A549 (cell line): ENCODE results near the gene EPN2. TPM values are rescaled to one million over a fixed set of nuclear protein-coding genes. Genes with fewer than 3 reads are reported as not detected.

Experiments used
- ATAC-seq, 2 experiments: fragments of 200-7000 bp in 1 of 2; fragments of >200 bp in 1 of 2; cut with Nextera tagmentation in 1 of 2; cut with Tn5 transposase in 1 of 2; 3 replicates each; pipeline versions ENCODE4 v1.8.0 to v1.9.1; 2018 to 2020; ENCODE audit warnings: mild to moderate bottlenecking in 1 of 2, moderate library complexity in 1 of 2
- CTCF ChIA-PET: fragments of 300-600 bp; sonication (Branson Sonifier 250); formaldehyde crosslinking; extraction: SDS; loops from one replicate; lab custom pipeline; 2021; ENCODE audit warnings: antibody characterized with exemption, inconsistent platforms; lab: Yijun Ruan, JAX
- POLR2A ChIA-PET: fragments of 350-600 bp; formaldehyde crosslinking; extraction: SDS; loops from one replicate; lab custom pipeline; 2021; ENCODE audit warnings: antibody characterized with exemption, inconsistent platforms; lab: Yijun Ruan, JAX
- DNase-seq, 2 experiments: peaks; one replicate each; pipeline versions ENCODE4 v3.0.0 to v3.0.0-alpha.2; 2011 to 2016; ENCODE audit warnings: low read depth in 1 of 2, low spot score in 1 of 2
- FAIRE-seq: peaks from 2 replicates; lab custom pipeline; 2011; peaks lifted over from hg19 to GRCh38; lab: Jason Lieb, UNC
- H3K27ac ChIP-seq, 2 experiments: fragments of >200 bp; sonication (Bioruptor Twin); formaldehyde crosslinking; 3 replicates each; pipeline ENCODE4 v1.5.1; 2016 to 2017
- H3K4me1 ChIP-seq: fragments of >200 bp; sonication (Bioruptor Twin); formaldehyde crosslinking; 3 replicates; pipeline ENCODE4 v1.6.1; 2016
- H3K4me2 ChIP-seq: fragments of >200 bp; sonication (Bioruptor Twin); formaldehyde crosslinking; 3 replicates; pipeline ENCODE4 v1.6.1; 2016
- H3K4me3 ChIP-seq: fragments of >200 bp; sonication (Bioruptor Twin); formaldehyde crosslinking; 3 replicates; pipeline ENCODE4 v1.5.1; 2016
- H3K9me3 ChIP-seq: fragments of >200 bp; sonication (Bioruptor Twin); formaldehyde crosslinking; 3 replicates; pipeline ENCODE4 v1.6.1; 2016
- BCL3 ChIP-seq: fragments of >200 bp; sonication (Bioruptor Twin); formaldehyde crosslinking; IDR thresholded peaks from 3 replicates; pipeline ENCODE4 v1.6.1; 2016
- CBX8 ChIP-seq: fragments of 200-600 bp; sonication (generic); IDR thresholded peaks from 2 replicates; pipeline ENCODE4 v1.6.1; 2016
- CHD2 ChIP-seq: fragments of 150-350 bp; IDR thresholded peaks from 2 replicates; pipeline ENCODE4 v1.6.1; 2014; ENCODE audit warnings: low read length; ENCODE audit not compliant: partially characterized antibody
- CHD4 ChIP-seq: fragments of 200-600 bp; sonication (generic); IDR thresholded peaks from 2 replicates; pipeline ENCODE4 v1.6.1; 2016; ENCODE audit warnings: antibody characterized with exemption, mild to moderate bottlenecking, borderline replicate concordance
- E2F6 ChIP-seq: IDR thresholded peaks from 2 replicates; pipeline ENCODE4 v1.6.1; 2012; ENCODE audit warnings: low read depth, borderline replicate concordance
- EHF ChIP-seq: fragments of 250-450 bp; sonication (Bioruptor Pico); IDR thresholded peaks from 2 replicates; pipeline ENCODE4 v1.5.0; 2020; ENCODE audit warnings: mild to moderate bottlenecking
- EHMT2 ChIP-seq: fragments of 200-600 bp; sonication (generic); IDR thresholded peaks from 2 replicates; pipeline ENCODE4 v1.6.1; 2016; ENCODE audit warnings: antibody characterized with exemption, low read depth, mild to moderate bottlenecking, moderate library complexity
- FOSB ChIP-seq: fragments of 250-450 bp; sonication (Bioruptor Pico); IDR thresholded peaks from 2 replicates; pipeline ENCODE4 v1.5.0; 2020; ENCODE audit warnings: mild to moderate bottlenecking, moderate library complexity
- GATA3 ChIP-seq: IDR thresholded peaks from 2 replicates; pipeline ENCODE4 v1.6.1; 2012; ENCODE audit warnings: borderline replicate concordance
- HDAC2 ChIP-seq: fragments of 200-600 bp; sonication (generic); IDR thresholded peaks from 2 replicates; pipeline ENCODE4 v1.6.1; 2016
- HOXB13 ChIP-seq: fragments of 250-450 bp; sonication (Bioruptor Pico); IDR thresholded peaks from 2 replicates; pipeline ENCODE4 v1.5.0; 2020; ENCODE audit warnings: low read depth, mild to moderate bottlenecking, moderate library complexity
- JUN ChIP-seq, 2 experiments: fragments of >200 bp; sonication (Bioruptor Twin); formaldehyde crosslinking; IDR thresholded peaks; 2 replicates in 1 of 2; 3 replicates in 1 of 2; pipeline ENCODE4 v1.6.1; 2016 to 2017
- PHF8 ChIP-seq: fragments of 200-600 bp; sonication (generic); IDR thresholded peaks from 2 replicates; pipeline ENCODE4 v1.6.1; 2016; ENCODE audit warnings: low read depth, mild to moderate bottlenecking, antibody characterized with exemption, moderate library complexity, borderline replicate concordance
- POLR2A ChIP-seq: IDR thresholded peaks from 2 replicates; pipeline ENCODE4 v1.6.1; 2012; ENCODE audit warnings: mild to moderate bottlenecking, low read length
- POLR2AphosphoS2 ChIP-seq: conservative IDR thresholded peaks from 2 replicates; pipeline ENCODE4 v1.6.1; 2012; ENCODE audit warnings: low read length, improper control_type of control experiment, inconsistent platforms
- RARB ChIP-seq: fragments of 250-450 bp; sonication (Bioruptor Pico); IDR thresholded peaks from 2 replicates; pipeline ENCODE4 v1.8.0; 2021; ENCODE audit warnings: mild to moderate bottlenecking, moderate library complexity
- RCOR1 ChIP-seq: fragments of 150-350 bp; IDR thresholded peaks from 2 replicates; pipeline ENCODE4 v1.6.1; 2014; ENCODE audit warnings: antibody characterized with exemption, low read length, low read depth
- RFX5 ChIP-seq: fragments of 450-650 bp; IDR thresholded peaks from 2 replicates; pipeline ENCODE4 v1.7.1; 2014; ENCODE audit warnings: antibody characterized with exemption, mild to moderate bottlenecking, moderate library complexity
- SREBF2 ChIP-seq: fragments of 450-650 bp; IDR thresholded peaks from 2 replicates; pipeline ENCODE4 v1.6.1; 2014; ENCODE audit warnings: mild to moderate bottlenecking, moderate library complexity
- TFCP2L1 ChIP-seq: fragments of 250-450 bp; sonication (Bioruptor Pico); IDR thresholded peaks from 2 replicates; pipeline ENCODE4 v1.5.0; 2021; ENCODE audit warnings: mild to moderate bottlenecking
- TP53 ChIP-seq: fragments of 250-450 bp; sonication (Bioruptor Pico); IDR thresholded peaks from 2 replicates; pipeline ENCODE4 v1.5.0; 2021; ENCODE audit warnings: mild to moderate bottlenecking, moderate library complexity
- USF2 ChIP-seq: fragments of 450-650 bp; IDR thresholded peaks from 2 replicates; pipeline ENCODE4 v1.6.1; 2014; ENCODE audit warnings: antibody characterized with exemption
- ZC3H11A ChIP-seq: fragments of 450-650 bp; IDR thresholded peaks from 2 replicates; pipeline ENCODE4 v1.6.1; 2014; ENCODE audit warnings: antibody characterized with exemption, mild to moderate bottlenecking
- ZNF302 ChIP-seq: fragments of 250-450 bp; sonication (Bioruptor Pico); IDR thresholded peaks from 2 replicates; pipeline ENCODE4 v1.9.0; 2021; ENCODE audit warnings: inconsistent platforms, mild to moderate bottlenecking, moderate library complexity
- WGBS: methylation state at CpG from one replicate; pipeline ENCODE4 v1.1.6; 2017; ENCODE audit errors: missing lambda C conversion rate; 5-methylcytosine and 5-hydroxymethylcytosine counted together
- polyA plus RNA-seq, 4 experiments: library from polyadenylated mRNA; depleted of rRNA in 3 of 4; stranded (reverse); fragments of >200 nt; fragmentation: RNase III in 1 of 4; extraction: RNeasy Plus Mini Kit Qiagen cat#74134 plus additional on column Dnase treatment in 1 of 4; gene quantifications; 2 replicates in 3 of 4; 3 replicates in 1 of 4; pipeline ENCODE4 v1.2.3, GENCODE V29; 2011 to 2017

The EPN2 gene
- polyA plus RNA-seq, 2 of the 4 experiments (the other 2 are of a cell fraction), result 32.1 to 33.8 TPM

DNA sequence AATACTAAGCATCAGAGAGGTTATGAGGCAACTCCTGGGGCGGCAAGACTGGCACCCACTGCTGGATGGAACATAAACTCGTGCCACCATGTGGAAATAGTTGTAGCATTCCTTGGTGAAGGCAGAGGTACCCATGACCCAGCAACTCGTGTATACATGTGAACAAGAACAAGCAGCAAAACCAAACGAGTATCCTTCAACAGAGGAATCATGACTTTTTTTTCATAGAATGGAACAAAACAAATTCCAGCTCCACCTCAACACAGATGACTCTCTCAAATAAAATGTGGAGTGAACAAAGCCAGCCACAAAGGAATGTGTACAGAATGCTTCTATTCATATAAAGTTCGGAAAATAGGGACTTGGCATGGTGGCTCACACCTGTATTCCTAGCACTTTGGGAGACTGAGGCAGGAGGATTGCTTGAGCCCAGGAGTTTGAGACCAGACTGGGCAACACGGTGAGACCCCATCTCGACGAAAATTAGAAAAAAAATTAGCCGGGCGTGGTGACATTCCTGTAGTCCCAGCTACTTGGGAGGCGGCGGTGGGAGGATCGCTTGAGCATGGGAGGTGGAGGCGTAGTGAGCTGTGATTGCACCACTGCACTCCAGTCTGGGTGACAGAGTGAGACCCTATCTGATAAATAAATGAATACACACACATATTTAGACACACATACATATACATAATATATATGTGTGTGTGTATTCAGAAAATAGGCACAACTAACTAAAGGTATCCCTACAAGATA lies 90.0 kb downstream of the EPN2 start (continued):
- no peak for TF ChIP-seq POLR2AphosphoS2

GRCh38 chr17:19328441-19329061 lies 91.4 kb downstream of the EPN2 start:
- no peak for TF ChIP-seq POLR2A
- no peak for TF ChIP-seq TFCP2L1 (CRISPR knock-in tag)
- no peak for TF ChIP-seq ZNF302 (CRISPR knock-in tag)
- no peak for TF ChIP-seq RFX5
- CTCF ChIA-PET, result interaction anchor here (0.6 to 3.2 kb wide), 11 partner anchors 8 to 426 kb away, joined by 3 to 17 read pairs (median 4); partner anchors contain the start of gene B9D1
- POLR2A ChIA-PET, result no interaction called here
- ATAC-seq (no peak; a peak in 1 of 6 replicates), FAIRE-seq (no peak), DNase-seq (no peak)
- H3K27ac ChIP-seq, result peak overlapping the region in 1 of 2 experiments; percentile 46; a peak in 2 of 6 replicates
- no peak overlapping the region for H3K4me2 ChIP-seq
- no peak overlapping the region for H3K4me3 ChIP-seq
- WGBS, result 98% methylated on average over 10 of the region's 10 CpGs
- peaks cover 23% of the 10 kb centered on the region for H3K4me1 ChIP-seq
- H3K9me3 ChIP-seq, result peaks cover 9% of the 10 kb centered on the region; the same call in 2 of the 3 replicates

DNA sequence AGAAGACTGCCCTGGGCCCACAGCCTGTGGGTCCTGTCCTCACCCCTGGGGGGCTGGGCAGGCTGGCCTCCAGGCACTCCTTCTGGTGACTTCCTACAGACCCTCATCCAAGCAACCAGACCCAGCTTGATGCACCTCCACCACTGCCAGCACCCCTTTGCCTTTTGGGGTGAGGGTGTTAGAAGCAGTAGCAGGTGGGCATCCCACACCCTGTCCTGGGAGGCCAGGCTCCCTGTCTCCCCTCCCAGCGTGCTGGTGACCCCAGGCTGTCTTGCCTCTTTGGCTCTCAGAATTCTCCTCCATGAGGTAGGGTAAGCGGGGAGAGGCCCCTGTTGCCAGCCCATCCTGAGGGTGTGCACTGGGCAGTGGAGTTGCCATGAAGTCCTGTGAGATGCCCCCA lies 92.0 kb downstream of the EPN2 start:
- peaks cover 23% of the 10 kb centered on the region for H3K4me1 ChIP-seq
- WGBS, result 96% methylated on average over 2 of the region's 2 CpGs
- H3K27ac ChIP-seq, result peak overlapping the region in 1 of 2 experiments; percentile 3; a peak in 2 of 6 replicates
- no peak for TF ChIP-seq E2F6
- no peak for TF ChIP-seq EHF (CRISPR knock-in tag)
- TF ChIP-seq RCOR1, result no peak
- TF ChIP-seq TP53 (CRISPR knock-in tag), result no peak
- TF ChIP-seq GATA3, result no peak
- no peak for TF ChIP-seq FOSB (CRISPR knock-in tag)
- no peak for TF ChIP-seq SREBF2
- TF ChIP-seq ZC3H11A, result no peak
- TF ChIP-seq CBX8, result no peak
- no peak for TF ChIP-seq HDAC2
- TF ChIP-seq BCL3, result no peak
- TF ChIP-seq HOXB13 (CRISPR knock-in tag), result no peak
- no peak for TF ChIP-seq USF2
- TF ChIP-seq, all 56 proteins: peak for 0
- Histone ChIP-seq H3K4me2 (no peak overlapping the region), H3K4me3 (no peak overlapping the region), H3K9me3 (peaks cover 9% of the 10 kb centered on the region; the same call in 2 of the 3 replicates)
- ChIA-PET CTCF (interaction anchor here (0.9 to 3.2 kb wide), 9 partner anchors 9 to 118 kb away, joined by 3 to 17 read pairs (median 5); partner anchors contain the start of gene B9D1), POLR2A (no interaction called here)
- ATAC-seq (no peak), FAIRE-seq (no peak), DNase-seq (no peak)

DNA sequence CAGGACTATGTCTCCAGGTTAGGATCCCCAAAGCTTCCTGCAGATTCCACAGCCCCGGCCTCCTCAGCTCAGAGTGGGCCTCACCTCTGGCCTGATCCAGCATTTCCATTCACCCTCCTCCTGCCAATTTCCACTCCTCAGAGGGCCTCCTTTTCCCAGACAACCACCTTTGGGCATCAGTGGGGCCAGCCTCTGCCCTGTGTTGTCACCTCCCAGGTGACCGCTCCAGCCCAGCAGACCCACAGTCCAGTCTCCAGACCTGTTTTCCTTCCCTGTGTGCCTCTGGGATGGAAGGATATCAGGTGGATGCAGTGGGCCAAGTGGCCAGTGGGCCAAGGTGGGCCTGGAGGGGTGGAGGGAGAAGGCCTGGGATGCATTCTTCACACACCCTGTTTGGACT lies 92.7 kb downstream of the EPN2 start:
- no peak for TF ChIP-seq RARB (CRISPR knock-in tag)
- TF ChIP-seq JUN (IDR thresholded peaks at IDR 0.05), result no peak
- TF ChIP-seq CHD4, result no peak
- TF ChIP-seq E2F6, result no peak
- TF ChIP-seq TP53 (CRISPR knock-in tag), result no peak
- TF ChIP-seq EHMT2, result no peak
- no peak for TF ChIP-seq CHD2
- TF ChIP-seq PHF8, result no peak
- TF ChIP-seq FOSB (CRISPR knock-in tag), result no peak
- DNase-seq (no peak), ATAC-seq (no peak), FAIRE-seq (no peak)
- ChIA-PET CTCF (interaction anchor here (0.9 to 2.5 kb wide), 5 partner anchors 8 to 117 kb away, joined by 3 to 5 read pairs (median 5); partner anchors contain the start of gene B9D1), POLR2A (no interaction called here)
- Histone ChIP-seq H3K4me1 (peaks cover 23% of the 10 kb centered on the region), H3K4me3 (no peak overlapping the region), H3K4me2 (no peak overlapping the region), H3K9me3 (peaks cover 9% of the 10 kb centered on the region; the same call in 2 of the 3 replicates), H3K27ac (peak overlapping the region in 1 of 2 experiments; percentile 17; a peak in 1 of 6 replicates)
- 85% methylated on average over 2 of the region's 2 CpGs for WGBS
